Activated CD4-positive, CD25-positive, alpha-beta regulatory T cell treated with anti-CD3 and anti-CD28 coated beads, Interleukin-2, amount 50 U/mL, for 24 hours (primary cell): ENCODE data around the gene SRSF1.
A peak's percentile ranks its signal among the peaks of the same experiment; 100 is the strongest.
"Not testable (repeated sequence)": the region's sequence is repeated elsewhere in the genome, so short reads cannot be mapped to it uniquely, and the experiment has no call there.

ENCODE experiments used
- ATAC-seq, 2 donors: fragments of 150-1000 bp; cut with Tn5 transposase; one replicate each; pipeline ENCODE4 v1.10.0; 2021; ENCODE audit warnings: mild to moderate bottlenecking in 1 of 2, moderate library complexity in 1 of 2

Gene SRSF1

GRCh38 chr17:57988301-57989250 lies 18.5 kb downstream of the SRSF1 start:
- ATAC-seq, result peak; percentile 77 to 82

- peak; percentile 72 to 73 for ATAC-seq
These were observed 19.3 kb downstream of the SRSF1 start, which contains the start of gene VEZF1 for GRCh38 chr17:57987581-57988300. Gene VEZF1 (minus strand): TSS chr17:57988254. CDS start chr17:57988111, 143 bp downstream.

GRCh38 chr17:57986841-57987580 lies 20.0 kb downstream of the SRSF1 start:
- peak; percentile 1 to 5 for ATAC-seq

- no peak for ATAC-seq
These were observed 21.4 kb downstream of the SRSF1 start for GRCh38 chr17:57985675-57985974.

DNA sequence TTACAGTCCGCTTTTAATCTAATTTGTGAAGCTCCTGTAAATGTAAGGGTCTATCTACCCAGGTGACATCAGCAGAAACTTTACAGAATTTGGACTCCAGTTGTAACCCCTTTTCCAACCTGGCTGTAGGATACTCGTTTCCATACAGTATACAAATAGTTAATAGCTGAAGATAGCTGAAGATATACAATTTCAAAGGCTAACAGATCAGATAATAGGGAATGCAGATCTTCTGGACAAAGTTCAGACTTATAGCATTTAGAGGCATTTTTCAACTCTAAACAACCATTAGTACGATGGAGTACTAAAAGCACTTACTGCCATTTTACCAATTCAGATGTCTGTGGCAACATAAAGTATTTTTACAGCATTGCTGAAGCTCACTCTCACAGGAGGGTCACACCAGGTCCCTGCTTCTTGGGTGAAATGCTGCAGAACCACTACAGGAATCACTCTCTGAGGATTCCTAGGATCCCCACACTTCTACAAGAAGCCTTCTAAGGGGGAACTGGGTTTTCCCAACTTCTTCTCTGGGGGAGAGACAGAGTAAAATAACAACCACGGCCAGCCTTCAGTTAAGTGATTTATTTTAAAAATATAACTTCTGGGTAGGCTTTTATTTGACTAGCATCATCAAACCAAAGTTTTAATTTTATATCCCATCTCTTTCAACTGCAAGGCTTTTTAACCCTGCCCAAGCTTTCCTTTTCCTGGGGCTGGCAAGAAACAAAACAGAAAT lies 21.9 kb downstream of the SRSF1 start:
- ATAC-seq, result no peak

DNA sequence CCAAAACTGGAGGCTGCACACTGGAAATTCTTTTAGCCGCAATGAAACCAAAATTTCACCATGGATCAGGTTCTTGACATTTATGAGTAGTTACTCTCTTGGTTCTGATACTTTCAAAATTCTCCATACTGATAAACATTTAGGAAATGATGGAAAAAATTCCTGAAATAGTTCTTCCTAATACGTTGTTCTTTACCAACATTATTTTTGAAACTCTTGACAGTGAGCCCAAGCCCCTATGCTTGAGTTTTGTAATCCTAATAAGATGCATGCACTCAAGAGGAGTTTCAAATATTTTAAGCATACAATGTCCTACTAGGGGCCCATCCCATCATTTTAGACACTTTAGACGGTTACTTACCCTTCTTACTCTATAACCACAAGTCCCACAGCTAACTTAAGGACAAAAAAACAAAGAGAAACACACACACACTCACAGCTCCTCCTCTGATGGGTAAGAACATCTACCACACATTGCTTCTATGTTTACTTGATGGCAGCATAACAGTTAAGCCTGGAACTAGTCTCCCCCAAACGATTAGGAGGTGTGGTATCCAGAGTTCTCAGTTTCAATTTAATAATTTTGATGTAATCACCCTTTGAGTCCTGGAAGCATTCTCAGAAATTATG lies 22.7 kb downstream of the SRSF1 start:
- no peak for ATAC-seq

DNA sequence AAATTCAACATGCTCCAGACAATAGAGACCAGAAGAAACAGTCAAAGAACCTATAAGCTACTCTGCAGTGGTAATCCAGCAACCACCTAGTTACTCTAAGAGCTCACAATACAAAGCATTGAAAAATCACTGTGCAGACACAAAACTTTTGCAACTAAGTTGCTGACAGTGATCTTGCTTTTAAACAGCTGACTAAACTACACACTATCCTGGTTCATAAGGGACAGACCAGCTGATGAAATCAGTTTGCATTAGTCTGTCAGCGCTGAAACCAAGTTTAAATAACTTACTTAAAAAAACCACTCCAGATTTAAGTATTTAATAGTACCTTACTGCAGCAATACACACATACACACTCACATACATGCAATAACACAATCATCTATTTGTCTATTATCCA lies 23.6 kb downstream of the SRSF1 start:
- no peak for ATAC-seq

DNA sequence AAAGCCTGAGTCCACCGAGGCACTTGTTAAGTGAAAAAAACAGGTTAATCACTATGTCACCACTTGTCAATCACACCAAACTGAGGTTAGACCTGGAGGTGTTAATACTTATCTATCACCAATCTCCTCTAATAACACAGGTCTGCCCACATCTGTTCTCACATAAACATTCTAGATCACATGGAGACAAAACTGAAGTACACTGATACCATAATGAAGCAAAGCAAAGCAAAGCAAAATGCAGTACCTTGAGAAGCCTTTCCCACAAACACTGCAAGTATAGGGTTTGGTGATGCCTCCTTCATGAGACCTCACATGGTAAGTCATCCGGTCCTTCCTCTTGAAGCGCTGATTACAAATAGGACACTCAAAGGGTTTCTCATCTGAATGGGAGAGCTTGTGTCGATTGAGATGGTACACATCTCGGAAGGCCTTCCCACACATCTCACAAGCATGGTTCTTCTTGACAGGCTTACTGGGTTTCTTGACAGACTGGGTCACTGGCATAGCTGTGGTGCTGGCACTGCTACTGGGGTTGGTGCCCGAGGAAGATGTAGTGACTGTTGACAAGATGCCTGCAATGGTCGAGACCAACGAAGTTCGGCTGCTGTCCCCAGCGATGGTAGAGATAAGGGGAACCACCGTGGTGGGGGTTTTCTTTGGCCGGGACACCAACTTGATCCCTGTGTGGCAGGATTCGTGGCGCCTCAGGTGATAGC lies 24.4 kb downstream of the SRSF1 start:
- ATAC-seq, result peak; percentile 64 to 89

GRCh38 chr17:57980522-57980921 lies 26.5 kb downstream of the SRSF1 start:
- no peak for ATAC-seq

DNA sequence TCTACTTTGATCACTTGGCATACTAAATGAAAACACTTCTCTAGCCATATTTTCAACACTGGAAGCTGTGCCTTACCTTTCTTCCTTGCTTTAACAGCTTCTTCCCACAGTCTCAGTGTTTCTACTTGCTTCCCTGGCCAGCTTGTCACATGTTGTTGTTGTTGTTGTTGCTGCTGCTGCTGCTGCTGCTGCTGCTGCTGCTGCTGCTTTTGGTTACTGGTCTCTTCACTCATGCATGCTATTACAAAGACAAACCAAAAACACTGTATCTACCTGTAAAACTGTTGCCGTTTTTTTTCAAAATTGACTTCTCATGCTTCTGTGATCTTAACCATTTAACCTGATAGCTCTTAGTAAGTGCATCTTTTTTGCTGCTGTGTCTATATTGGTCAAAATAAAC lies 28.0 kb downstream of the SRSF1 start:
- ATAC-seq, result no peak

- ATAC-seq, result no peak
These were observed 30.5 kb downstream of the SRSF1 start for GRCh38 chr17:57976594-57976993.

DNA sequence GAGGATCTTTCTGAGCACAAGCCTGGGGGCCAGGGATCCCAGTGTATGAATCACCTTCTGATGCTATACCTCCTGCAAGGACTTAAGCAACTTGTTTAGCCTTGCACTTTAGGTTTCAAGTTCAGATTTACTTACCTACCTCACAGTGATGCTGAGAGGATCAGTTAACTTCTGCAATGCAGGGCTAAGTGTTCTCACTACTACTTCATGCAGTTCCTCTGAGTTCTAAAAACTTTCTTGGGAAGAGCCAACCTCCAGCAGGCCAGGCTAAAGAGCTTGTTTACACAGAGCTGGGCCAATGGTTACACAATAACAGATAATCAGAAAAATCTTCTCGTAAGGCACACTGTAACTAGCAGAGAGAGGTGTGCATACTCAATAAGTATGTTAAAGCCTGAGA lies 32.0 kb downstream of the SRSF1 start:
- ATAC-seq, result no peak

- ATAC-seq, result not testable (repeated sequence)
These were observed 32.8 kb downstream of the SRSF1 start for GRCh38 chr17:57974053-57974824.

- ATAC-seq, result no peak
These were observed 34.9 kb downstream of the SRSF1 start for GRCh38 chr17:57972151-57972550.

GRCh38 chr17:57971572-57971971 lies 35.5 kb downstream of the SRSF1 start:
- no peak for ATAC-seq

GRCh38 chr17:57970710-57971109 lies 36.3 kb downstream of the SRSF1 start:
- no peak for ATAC-seq

DNA sequence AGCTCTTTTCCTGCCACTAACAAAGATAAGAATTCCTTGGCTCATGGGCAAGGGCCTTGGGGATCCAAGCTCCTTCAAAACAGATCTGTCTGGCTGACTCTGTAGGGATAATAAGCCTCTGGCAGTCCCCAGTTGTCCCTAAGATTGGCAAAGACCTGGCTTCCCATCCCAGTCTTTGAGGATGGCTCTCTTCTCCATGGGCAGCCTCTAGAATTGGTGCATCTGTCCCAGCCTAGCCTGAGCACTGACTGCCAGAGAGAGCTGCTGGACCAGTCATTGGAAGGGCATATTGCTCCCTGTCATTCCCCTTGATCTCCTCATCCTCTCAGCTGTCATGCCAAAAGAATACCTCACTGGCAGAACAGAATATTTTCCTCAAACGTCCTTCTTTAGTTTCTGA lies 38.6 kb downstream of the SRSF1 start:
- no peak for ATAC-seq

DNA sequence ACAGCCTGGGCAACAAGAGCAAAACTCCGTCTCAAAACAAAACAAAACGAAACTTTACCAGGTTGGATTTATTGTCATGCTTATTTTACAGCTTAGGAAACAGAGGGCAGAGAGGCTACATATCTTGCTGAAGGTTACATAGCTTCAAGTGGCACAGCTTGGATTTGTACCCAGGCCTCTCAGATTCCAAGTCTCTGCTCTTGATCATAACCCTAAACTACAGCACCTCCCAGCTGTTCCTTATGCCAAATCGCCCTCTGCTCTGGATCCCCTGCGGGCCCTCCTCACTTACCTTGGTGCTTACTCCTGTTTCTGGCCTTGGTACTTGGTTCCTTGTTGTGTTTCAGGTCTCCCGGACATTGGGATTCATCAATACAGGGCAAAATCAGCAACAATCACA lies 40.2 kb downstream of the SRSF1 start:
- ATAC-seq, result no peak

DNA sequence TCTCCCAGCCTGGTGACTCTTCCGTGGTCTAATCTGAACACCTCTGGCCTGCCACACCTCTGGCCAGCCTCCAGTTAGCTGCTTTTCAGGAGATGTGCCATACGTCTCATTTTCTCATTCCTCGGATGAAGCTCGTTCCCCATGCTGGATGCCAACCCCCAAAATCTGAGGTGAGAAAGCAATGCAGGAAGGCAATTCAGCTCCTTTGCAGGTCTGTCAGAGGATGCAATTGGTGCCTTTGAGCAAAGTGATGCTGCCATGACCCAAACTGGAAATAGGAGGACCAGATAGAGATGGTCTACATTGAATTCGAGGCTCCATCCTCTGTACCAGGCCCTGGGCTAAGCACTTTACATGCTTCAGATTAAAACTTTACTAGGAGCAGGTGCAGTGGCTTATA lies 40.8 kb downstream of the SRSF1 start:
- ATAC-seq, result no peak

DNA sequence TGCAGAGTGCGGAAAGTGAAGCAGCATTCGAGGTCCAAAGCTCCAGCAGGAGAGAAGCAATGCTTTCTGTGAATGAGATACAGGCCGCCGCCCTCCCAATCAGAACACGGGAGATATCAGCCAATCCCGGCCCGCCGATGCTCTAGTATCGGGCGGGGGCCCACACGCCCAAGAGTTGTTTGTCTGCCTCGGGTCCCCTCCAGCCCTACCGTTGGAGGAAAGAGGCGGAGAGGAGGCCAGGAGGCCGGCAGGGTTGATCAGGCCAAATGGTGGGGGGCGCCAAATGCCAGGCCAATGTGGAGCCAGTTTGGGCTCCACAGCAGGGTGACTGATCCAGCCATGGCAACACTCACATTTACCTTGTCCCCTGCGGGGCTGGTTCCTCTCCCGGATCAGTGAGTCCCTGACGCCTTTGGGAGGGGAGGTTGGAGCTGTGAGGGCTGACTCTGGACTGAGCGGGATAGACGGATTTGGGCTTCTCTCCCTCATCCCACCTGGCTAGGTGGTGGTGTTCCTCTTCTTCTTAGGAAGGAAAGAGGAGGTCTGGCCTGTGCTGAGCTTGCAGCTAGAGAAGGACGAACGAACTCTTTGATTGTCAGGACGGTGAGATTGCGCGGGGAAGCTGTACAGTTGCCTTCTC lies 41.4 kb downstream of the SRSF1 start:
- ATAC-seq, result no peak
